ENCODE measurements around the gene BPIFB2.

The BPIFB2 gene

DNA sequence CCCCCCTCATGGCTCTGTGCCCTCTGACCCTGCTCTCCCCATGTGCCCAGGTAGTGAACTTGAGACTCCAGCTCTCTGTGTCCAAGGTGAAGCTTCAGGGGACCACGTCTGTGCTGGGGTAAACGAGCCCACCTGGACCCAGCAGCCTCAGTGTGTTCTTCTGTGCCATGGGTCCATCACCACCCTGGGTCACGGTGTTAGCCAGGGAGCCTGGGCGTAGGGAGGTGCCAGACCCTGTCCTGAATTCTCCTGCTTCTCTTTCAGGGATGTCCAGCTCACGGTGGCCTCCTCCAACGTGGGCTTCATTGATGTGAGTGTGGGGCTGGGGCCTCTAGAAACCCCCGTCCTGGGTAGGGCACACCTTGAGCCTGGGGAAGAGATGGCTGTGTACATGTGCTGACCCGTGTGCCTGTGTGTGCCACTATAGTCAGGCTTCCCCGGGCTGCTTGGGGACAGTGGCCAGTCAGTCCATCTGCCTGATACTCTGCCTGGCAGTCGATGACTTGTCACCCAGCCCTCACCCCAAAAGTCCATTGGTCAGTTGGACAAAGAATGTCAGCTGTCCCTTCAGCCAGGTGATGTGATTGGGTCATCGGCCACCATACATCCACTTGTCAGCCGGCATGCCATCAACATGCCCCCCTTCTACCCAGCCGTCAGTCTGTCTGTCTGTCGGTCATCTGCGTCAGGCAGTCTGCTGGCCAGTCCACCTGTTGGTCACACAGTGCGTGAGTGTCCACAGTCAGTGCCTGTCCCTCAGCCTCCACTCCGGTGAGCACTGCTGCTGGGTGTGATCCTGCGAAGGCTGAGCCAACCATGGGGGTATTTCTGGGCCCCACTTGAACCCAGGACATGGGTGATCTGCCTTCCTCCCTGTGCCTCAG is 13.0 kb downstream of the BPIFB2 start:
- no peak for DNase-seq (ENCODE audit: low read depth in 1 of 2, low spot score in 1 of 2)

DNA sequence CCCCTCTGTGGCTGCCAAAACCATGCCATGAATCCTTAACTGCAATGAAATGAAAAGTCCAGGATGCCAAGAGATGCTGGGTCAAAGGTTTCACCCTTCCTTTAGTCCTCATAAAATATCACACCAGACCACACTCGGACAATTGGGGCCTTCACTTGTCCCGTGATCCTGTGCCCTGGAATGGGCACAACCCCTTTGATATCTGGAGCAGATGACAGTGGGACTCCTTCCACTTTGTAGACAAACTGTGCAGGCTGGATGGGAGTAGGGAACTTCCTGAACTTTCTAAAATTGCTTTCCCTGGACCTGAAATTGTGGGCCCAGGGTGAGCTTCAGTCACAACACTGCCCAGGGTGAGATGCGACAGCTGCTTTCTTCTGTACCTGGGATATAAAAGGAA is 14.4 kb downstream of the BPIFB2 start:
- DNase-seq (ENCODE audit: low read depth in 1 of 2, low spot score in 1 of 2): no peak

DNA sequence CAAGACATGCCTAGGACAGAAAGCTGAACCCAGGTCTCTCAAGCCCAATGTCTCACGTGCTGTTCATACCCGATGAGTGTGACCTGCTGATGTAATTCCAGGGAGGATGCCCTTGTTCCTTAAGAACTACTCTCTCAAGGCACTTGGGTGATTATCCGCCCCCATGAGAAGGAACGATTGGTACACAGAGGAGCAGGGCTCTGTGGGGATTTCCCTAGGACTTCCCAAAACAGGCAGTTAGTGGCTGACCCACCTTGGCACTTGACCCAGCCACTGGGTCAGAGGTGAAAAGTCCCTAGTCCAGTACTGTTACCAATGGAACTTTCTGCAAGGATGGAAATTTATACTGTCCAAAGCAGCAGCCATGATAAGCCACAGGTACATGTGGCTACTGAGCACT is 14.8 kb downstream of the BPIFB2 start:
- DNase-seq (ENCODE audit: low read depth in 1 of 2, low spot score in 1 of 2): no peak

DNA sequence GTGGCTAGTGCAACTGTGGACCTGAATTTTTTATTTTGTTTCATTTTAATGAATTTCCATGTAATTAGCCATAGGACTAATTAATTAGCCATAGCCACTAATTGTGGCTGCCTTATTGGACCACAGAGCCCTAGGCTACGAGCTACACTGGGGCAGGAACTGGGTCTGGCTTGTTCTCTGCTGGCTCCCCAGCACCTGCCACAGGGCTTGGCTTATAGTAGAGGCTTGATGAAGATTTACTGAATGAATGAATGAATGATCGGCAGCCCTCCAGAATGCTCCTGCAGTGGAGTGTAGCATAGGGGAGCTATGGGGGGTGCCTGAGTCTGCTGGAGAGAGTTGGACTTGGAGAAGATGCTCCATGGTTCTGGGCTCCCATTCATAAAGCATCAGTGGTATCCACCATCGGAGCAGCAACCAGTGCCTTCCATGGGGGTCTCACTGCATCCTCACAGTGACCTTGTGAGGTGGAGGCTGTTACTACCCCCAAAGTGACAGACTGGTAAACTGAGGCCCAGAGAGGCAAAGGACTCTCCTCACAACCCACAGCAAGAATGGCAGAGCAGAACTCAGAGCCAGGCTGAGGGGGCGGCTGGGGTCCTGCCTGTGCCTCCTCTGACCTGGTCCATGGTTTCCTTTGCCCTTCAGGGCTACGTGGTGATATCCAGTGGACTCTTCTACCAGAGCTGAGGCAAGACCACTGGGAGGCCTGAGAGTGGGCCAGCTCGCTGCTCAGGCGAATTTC is 15.4 kb downstream of the BPIFB2 start:
- DNase-seq (ENCODE audit: low read depth in 1 of 2, low spot score in 1 of 2): no peak

DNA sequence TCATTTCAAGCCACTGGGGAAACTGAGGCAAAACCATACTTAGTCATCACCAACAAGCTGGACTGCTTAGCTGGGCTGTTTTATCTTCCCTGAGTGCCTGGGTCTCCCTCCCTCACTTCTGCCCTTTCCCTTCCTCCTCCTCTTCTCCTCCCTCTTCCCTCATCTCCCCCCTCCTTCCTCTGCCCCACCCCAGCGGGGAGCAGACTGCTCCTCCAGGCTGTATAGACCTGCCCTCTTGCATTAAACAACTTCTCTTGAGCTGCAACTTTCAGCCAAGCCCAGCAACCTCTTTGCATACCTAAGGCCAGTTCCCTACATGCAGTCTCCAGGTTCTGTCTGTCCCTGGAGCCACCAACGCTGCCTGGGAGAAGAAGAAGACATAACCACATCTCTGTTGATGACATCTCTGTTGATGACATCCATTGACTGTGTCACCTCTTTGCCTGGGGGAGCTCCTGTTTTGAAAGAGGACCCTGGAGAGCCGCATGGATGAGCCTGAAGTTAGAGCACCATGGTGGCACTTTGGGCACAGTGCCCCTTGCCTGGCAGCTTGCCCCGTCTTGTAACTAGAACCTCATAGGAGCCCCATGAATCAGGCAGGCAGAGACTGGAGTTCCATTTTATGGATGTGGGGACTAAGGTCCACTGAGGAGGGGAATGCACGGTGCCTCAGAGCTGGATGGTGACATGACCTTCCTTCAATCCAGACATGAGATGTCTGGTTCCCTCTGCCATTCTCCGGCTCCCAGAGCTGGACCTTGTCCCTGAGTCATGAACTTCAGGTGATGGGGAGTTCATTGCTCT is 16.1 kb downstream of the BPIFB2 start:
- no peak for DNase-seq (ENCODE audit: low read depth in 1 of 2, low spot score in 1 of 2)

DNA sequence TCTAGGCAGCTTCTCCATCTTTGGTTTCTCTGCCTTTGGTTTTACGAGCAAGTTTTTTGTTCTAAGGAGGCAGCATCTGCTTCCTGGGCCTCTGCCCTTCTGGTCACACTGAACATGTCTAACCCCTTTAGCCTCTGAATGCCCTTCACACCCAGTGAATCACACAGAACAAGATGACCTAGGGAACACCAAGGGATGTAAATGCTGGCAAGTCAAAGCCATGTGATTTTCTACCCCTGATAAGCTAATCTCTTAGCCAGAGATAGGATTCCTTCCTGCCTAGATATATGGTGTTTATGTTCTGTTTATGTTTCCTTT is 16.7 kb downstream of the BPIFB2 start:
- no peak for DNase-seq (ENCODE audit: low read depth in 1 of 2, low spot score in 1 of 2)

DNA sequence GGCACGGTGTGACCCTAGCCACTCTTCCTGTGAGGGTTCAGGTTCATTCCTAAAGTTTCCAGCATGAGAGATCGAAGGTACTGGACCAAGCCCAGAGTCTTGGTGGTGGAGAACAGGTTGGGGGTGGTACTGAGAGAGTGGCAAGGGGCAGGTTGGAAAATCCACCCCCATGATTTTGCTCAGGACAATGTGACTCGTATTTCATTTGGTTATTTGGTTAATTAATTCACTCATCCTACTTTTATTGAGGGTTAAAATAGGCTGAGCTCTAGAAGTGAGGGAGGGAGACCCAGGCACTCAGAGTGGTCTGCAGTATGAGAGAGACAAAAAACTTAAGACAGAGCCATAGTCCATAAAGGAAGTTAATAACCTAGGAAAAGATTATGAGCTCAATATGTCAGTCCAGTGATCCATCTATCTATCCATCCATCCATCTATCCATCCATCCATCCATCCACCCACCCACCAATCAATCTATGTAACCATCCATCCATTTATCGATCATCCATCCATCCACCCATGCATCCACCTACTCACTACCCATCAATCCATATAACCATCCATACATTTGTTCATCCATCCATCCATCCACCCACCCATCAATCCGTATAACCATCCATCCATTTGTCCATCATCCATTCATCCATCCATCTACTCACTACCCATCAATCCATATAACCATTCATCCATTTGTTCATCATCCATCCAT is 17.3 kb downstream of the BPIFB2 start:
- DNase-seq (ENCODE audit: low read depth in 1 of 2, low spot score in 1 of 2): no peak

DNA sequence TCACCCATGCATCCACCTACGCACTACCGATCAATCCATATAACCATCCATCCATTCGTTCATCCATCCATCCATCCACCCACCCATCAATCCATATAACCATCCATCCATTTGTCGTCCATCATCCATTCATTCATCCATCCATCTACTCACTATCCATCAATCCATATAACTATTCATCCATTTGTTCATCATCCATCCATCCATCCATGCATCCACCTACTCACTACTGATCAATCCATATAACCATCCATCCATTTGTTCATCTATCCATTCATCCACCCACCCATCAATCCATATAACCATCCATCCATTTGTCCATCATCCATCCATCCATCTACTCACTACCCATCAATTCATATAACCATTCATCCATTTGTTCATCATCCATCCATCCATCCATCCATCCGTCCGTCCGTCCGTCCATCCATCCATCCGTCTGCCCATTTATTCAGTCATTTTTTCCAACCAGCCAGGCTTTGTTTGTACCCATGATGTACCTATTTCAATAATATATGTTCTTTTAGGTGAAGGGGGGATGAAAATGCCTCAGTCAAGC is 17.9 kb downstream of the BPIFB2 start:
- no peak for DNase-seq (ENCODE audit: low read depth in 1 of 2, low spot score in 1 of 2)

DNA sequence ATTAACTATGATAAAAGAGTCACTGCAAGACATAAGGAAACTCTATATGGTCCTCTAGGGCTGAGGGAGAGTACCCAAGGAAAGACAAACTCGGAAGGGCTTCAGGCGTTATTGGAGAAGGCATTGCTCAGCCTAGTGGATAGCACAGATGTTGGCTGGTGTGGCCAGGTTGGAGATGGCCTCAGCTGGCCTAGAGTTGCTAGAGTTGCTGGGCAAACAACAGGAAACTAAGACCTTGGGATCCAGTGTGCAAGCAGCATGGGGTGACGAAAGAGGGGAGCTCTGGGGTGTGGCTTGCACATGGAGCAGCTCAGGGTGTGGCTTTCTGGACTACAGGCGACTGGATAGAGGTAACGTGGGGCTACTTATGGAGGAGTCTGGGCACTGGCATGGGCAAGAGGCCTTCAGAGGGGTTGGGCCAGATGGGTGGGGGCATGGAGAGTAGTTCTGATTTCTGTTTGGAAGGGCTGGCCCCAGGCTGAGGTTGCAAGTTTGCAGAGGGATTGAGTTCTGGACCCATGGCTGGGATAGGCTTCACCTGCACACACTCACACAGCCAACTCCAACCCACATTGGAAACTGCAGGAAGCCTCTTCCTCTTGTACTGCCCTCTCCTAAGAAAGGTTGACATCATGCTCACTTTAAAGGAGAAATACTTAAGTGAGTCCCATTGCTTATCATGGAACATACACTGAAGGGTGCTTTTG is 18.7 kb downstream of the BPIFB2 start:
- DNase-seq (ENCODE audit: low read depth in 1 of 2, low spot score in 1 of 2): no peak

DNA sequence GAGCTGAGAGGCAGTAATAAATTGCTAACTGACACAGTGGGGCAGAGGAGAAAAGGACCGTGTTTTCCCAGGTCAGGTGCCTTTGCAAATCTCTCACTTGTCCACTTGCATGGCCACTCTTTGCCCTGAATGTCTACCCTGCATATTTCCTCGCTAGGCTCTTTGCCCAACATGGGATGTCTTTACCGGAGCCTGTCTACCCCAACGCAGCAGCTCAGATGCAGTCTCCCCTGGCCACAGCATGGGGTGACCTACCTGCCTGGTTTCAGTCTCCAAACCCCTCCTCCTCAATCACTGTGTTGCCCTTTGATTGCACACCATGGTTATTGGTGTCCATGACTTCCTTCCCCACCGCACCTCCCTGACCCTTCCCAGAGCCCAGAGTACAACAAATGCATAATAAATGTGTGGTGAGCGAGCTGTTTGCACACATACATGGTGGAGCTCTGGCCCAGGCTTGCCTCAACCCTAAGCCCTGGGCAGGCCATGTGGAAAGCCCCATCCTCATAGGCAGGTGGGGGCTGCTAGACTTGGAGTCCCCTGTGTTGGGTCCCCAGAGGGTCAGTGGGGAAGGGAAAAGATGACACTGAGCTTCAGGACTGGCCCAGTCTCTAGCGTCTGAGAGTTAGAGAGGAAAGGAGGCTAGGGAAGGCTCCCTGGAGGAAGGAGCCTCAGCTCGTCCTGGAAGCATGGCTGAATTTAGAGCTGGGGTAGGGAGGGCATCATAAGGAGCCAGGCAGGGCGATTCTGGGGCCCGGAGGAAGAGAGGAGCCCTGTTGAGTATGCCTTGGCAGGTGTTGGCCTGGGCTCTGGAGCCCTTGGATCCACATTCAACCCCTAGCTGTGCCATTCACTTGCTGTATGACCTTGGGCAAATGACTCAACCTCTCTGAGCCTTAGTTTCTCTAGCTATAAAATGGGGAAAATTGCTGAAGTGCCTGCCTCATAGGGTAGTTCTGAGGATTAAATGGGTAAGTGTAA is 19.6 kb downstream of the BPIFB2 start:
- no peak for DNase-seq (ENCODE audit: low read depth in 1 of 2, low spot score in 1 of 2)

DNA sequence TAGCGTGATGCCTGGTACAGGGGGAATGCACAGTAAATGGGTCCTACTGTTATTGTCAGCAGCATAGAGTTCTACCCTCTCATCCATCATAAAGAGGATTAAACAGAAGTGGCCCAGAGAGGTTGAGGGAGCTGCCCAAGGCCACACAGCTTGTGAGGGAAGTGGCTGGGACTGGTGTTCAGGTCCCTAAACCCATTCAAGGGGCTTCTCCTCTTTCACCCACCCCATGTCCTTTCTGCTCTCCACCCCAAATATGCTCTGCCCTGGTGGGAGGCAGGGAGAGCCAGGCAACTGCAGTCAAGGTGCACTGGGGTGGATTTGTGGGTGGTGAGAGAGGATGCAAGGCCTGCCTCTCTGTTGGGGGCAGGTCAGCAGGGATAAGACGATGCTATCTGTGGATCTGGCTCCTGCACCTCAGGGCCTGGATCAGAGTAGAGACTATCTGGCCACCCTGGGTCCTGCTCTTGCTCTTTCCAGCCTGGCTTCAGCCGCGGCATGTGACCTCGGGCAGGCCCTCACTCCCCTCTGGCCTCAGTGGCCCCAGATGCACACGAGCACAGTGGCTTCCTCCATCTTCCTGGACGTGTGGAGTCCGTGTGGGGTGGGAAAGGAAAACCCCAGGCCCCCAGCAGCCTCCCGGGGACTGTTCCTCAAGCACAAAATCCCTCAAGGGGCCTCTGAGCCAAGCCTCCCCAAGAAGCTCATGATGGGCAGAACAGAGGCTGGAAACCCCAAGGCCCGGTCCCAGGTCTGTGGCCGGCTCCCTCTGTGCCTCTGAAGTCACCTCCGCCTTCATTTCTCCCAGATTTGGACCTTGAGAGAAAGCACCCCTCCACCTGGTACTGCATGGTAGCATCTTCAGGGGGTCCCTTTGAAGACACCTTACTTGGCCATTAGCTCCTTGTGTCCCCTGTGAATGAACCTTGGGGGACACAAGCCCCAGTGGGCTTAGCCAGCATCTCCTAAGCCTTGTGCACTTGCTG is 20.6 kb downstream of the BPIFB2 start:
- no peak for DNase-seq (ENCODE audit: low read depth in 1 of 2, low spot score in 1 of 2)

DNA sequence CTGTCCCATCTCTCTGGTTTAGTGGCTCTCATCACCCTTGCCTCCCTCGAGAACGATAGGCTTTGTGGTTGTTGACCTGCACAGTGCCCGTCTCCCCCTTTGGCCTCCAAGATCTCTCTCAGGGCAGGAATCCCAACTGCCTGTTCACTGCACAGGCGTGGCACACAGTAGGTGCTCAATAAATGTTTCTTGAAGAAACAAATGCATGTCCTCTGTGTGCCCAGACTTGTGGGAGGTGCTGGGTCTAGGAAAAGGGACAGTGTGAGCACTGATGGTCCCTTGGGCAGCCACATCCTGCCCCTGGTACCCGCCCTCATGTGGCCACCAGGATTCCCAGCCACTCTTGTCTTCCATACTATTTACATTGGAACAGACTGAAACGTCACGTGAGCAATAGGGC is 21.4 kb downstream of the BPIFB2 start:
- no peak for DNase-seq (ENCODE audit: low read depth in 1 of 2, low spot score in 1 of 2)

DNA sequence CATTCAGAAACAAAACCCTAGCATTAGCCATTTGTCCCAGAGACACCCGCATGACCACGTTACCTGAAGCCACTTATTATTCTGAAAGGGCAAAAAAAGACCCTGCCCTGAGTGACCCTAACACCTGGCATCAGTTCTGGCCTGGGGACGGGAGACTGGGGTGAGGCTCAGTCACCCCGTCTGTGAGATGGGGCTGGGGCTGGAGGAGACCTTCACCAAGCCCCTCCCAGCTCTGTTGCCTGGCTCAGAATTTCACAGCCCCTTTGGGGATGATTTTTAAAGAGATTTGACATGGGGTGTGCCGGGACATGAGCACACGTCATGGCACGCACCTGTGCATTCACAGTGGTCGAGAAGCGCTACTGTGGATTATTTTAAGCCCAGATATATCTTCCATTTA is 22.6 kb downstream of the BPIFB2 start:
- DNase-seq (ENCODE audit: low read depth in 1 of 2, low spot score in 1 of 2): no peak

DNA sequence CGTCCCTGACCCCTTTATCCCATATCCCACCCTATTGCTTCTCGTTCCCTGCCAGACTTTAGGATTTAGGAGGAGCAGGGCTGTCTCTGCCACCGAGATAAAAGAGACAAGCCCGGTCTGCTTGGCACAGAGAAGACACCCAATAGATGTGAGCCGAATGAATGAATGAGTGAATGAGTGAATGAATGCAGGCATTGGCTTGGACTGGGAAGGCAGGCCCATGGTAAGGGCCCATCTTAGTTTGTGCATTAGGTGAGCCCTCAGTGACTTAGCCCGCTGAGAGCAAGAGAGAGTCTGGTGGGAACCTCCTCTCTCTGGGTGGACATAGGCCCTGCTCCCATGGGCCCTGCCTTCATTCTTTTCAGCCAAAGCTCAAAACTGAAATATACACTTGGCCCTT is 23.1 kb downstream of the BPIFB2 start:
- no peak for DNase-seq (ENCODE audit: low read depth in 1 of 2, low spot score in 1 of 2)

DNA sequence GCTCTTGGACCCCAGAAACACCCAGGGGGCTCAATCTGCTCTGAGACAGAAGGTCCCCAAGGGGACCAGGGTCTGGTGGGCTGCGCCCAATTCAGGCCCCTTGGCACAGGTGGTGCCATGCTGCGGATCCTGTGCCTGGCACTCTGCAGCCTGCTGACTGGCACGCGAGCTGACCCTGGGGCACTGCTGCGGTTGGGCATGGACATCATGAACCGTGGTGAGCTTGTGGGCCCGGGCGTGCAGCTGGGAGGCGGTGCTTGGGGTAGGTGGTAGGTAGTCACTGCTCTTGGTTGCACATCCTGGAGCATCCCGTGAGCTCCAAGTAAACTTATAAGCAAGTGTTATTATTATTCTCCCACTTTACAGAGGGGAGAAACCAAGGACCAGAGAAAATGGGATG is 24.0 kb downstream of the BPIFB2 start, which contains the start of gene BPIFB6:
Gene BPIFB6 (plus strand): TSS at position 118 of the 400 bp plus-strand sequence. CDS start 0 bp downstream, at position 118.
- DNase-seq (ENCODE audit: low read depth in 1 of 2, low spot score in 1 of 2): no peak

DNA sequence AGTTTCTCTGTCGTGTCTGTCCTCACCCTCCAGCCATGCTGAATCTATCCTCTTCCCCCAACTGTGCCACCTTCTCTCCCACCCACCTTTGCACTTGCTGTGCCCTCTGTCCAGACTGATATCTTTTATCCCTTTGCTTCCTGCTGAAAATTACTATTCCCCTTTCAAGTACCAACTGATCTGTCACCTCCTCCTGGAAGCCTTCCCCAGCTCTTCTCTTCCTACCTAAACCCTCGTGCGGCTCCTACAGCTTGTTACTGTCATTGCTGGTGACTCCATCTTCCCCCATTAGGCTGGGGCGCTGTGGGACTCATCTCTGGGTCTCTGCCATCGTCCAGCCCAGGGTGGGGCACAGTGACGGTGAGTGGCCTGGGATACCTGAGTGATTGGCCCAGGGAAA is 25.1 kb downstream of the BPIFB2 start:
- DNase-seq (ENCODE audit: low read depth in 1 of 2, low spot score in 1 of 2): no peak

DNA sequence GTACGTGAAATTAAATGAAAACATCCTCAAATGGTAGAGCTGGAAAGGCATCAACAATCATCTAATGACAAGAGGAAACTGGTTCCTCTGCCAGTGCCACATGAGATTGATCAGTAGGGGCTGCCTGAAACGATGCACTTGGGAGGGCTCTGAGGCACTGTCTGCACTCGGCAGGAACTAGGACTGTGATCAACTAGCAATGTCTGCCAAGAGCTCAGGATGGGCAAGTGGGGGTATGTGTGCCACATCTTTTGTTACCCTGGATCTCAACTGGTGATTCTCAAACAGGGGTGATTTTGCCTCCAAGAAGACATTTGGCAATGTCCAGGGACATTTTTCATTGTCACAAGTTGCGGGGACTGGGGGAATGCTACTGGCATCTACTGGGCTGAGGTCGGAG is 25.9 kb downstream of the BPIFB2 start:
- DNase-seq (ENCODE audit: low read depth in 1 of 2, low spot score in 1 of 2): no peak

DNA sequence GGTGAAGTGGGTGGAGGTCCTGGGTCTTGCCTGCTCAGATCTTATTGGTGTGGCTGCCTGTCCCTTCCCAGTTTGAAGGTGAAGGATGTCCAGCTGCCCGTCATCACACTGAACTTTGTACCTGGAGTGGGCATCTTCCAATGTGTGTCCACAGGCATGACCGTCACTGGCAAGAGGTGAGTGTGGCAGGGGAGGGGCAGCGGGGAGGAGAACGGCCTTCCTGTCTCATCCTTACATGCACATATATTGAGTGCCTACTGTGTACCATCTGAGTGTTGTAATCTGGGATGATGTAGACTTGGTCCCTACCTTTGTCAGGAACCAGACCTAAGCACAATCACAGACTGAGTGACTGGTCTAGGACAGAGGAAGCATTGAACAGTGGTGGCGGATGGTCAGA is 26.6 kb downstream of the BPIFB2 start:
- no peak for DNase-seq (ENCODE audit: low read depth in 1 of 2, low spot score in 1 of 2)
